NCI-H524 (cell line): Measurements from ENCODE around the gene IRGC.

Experiments
- DNase-seq, 2 experiments: peaks; one replicate each; lab custom pipeline; 2025; lab: John Stamatoyannopoulos, UW

The IRGC gene

GRCh38 chr19:43691755-43692154, 24.1 kb upstream of the IRGC start:
- no peak for DNase-seq

- DNase-seq: no peak
These were observed 23.5 kb upstream of the IRGC start for GRCh38 chr19:43692385-43692784.

- no peak for DNase-seq
These were observed 23.0 kb upstream of the IRGC start for GRCh38 chr19:43692877-43693276.

GRCh38 chr19:43694553-43694952, 21.3 kb upstream of the IRGC start:
- DNase-seq: no peak

GRCh38 chr19:43695985-43696704, 19.7 kb upstream of the IRGC start:
- no peak for DNase-seq

- no peak for DNase-seq
These were observed 18.6 kb upstream of the IRGC start for GRCh38 chr19:43697295-43697694.

GRCh38 chr19:43699506-43700394, 16.1 kb upstream of the IRGC start:
- peak in 1 of 2 experiments; percentile 35 for DNase-seq

- no peak for DNase-seq
These were observed 15.4 kb upstream of the IRGC start for GRCh38 chr19:43700395-43701000.

GRCh38 chr19:43704002-43704705, 11.7 kb upstream of the IRGC start:
- DNase-seq: no peak

GRCh38 chr19:43705729-43706128, 10.1 kb upstream of the IRGC start:
- no peak for DNase-seq

- no peak for DNase-seq
These were observed 8.6 kb upstream of the IRGC start for GRCh38 chr19:43707158-43707712.

GRCh38 chr19:43708716-43709115, 7.2 kb upstream of the IRGC start:
- no peak for DNase-seq

- DNase-seq: no peak
These were observed 4.0 kb upstream of the IRGC start for GRCh38 chr19:43711751-43712355.

GRCh38 chr19:43713208-43713607, 2.7 kb upstream of the IRGC start:
- DNase-seq: no peak

GRCh38 chr19:43718627-43719377, 2.9 kb downstream of the IRGC start:
- DNase-seq: no peak

GRCh38 chr19:43719378-43719868, 3.5 kb downstream of the IRGC start:
- no peak for DNase-seq

- DNase-seq: no peak
These were observed 4.0 kb downstream of the IRGC start for GRCh38 chr19:43719918-43720317.

GRCh38 chr19:43720936-43721335, 5.1 kb downstream of the IRGC start:
- no peak for DNase-seq

GRCh38 chr19:43721469-43722048, 5.7 kb downstream of the IRGC start:
- no peak for DNase-seq

GRCh38 chr19:43723588-43723987, 7.7 kb downstream of the IRGC start:
- no peak for DNase-seq
